IPS DF 6.9 (cell line): ENCODE measurements around the gene MYH7.

Experiments
- DNase-seq: peaks from one replicate; pipeline ENCODE4 v3.0.0-alpha.2; 2013; ENCODE audit warnings: low read depth, low spot score
- H3K27ac ChIP-seq: one replicate; pipeline ENCODE4 v1.5.1; 2013; ENCODE audit warnings: low read length, control low read depth
- H3K27me3 ChIP-seq: 2 replicates; pipeline ENCODE4 v1.6.1; 2013; ENCODE audit warnings: mild to moderate bottlenecking, low read length; ENCODE audit not compliant: control insufficient read depth, insufficient read depth
- H3K36me3 ChIP-seq: 2 replicates; pipeline ENCODE4 v1.6.1; 2013; ENCODE audit warnings: low read length; ENCODE audit not compliant: control insufficient read depth, insufficient read depth
- H3K4me1 ChIP-seq: 2 replicates; pipeline ENCODE4 v1.6.1; 2013; ENCODE audit warnings: low read length; ENCODE audit not compliant: control insufficient read depth, insufficient read depth
- H3K4me3 ChIP-seq: 2 replicates; pipeline ENCODE4 v1.5.1; 2013; ENCODE audit warnings: mild to moderate bottlenecking, low read length
- H3K9me3 ChIP-seq: 2 replicates; pipeline ENCODE4 v1.6.1; 2013; ENCODE audit warnings: low read length, inconsistent platforms; ENCODE audit not compliant: control insufficient read depth, insufficient read depth
- WGBS: extraction: QIAGEN DNeasy Blood & Tissue Kit; methylation state at CpG from one replicate; pipeline ENCODE4 v1.1.7; 2013; ENCODE audit warnings: mixed read lengths, missing lambda C conversion rate; ENCODE audit not compliant: insufficient read length, insufficient coverage; 5-methylcytosine and 5-hydroxymethylcytosine counted together

The MYH7 gene

GRCh38 chr14:23438101-23438971 is 2.9 kb upstream of the MYH7 start:
- Histone ChIP-seq H3K27ac (no peak overlapping the region), H3K9me3 (no peaks in the 10 kb centered on the region), H3K4me3 (no peak overlapping the region), H3K27me3 (no peaks in the 10 kb centered on the region), H3K36me3 (no peaks in the 10 kb centered on the region), H3K4me1 (peaks cover 5% of the 10 kb centered on the region; the same call in 1 of the 2 replicates)
- WGBS, result no CpG with 5 or more reads among the region's 15 CpGs
- DNase-seq, result no peak

GRCh38 chr14:23437133-23438100 is 2.0 kb upstream of the MYH7 start:
- Histone ChIP-seq H3K9me3 (no peaks in the 10 kb centered on the region), H3K27me3 (no peaks in the 10 kb centered on the region), H3K4me1 (peaks cover 2% of the 10 kb centered on the region; the same call in 1 of the 2 replicates), H3K4me3 (no peak overlapping the region), H3K36me3 (no peaks in the 10 kb centered on the region), H3K27ac (no peak overlapping the region)
- no CpG with 5 or more reads among the region's 8 CpGs for WGBS
- no peak for DNase-seq

GRCh38 chr14:23436327-23437132 is 1.1 kb upstream of the MYH7 start:
- peaks cover 2% of the 10 kb centered on the region; the same call in 1 of the 2 replicates for H3K4me1 ChIP-seq
- H3K27me3 ChIP-seq, result no peaks in the 10 kb centered on the region
- no peaks in the 10 kb centered on the region for H3K36me3 ChIP-seq
- no peaks in the 10 kb centered on the region for H3K9me3 ChIP-seq
- no CpG with 5 or more reads among the region's 15 CpGs for WGBS
- H3K27ac ChIP-seq, result no peak overlapping the region
- no peak overlapping the region for H3K4me3 ChIP-seq
- no peak for DNase-seq

GRCh38 chr14:23434488-23435222 is 805 bp downstream of the MYH7 start:
- H3K36me3 ChIP-seq, result no peaks in the 10 kb centered on the region
- no peaks in the 10 kb centered on the region for H3K27me3 ChIP-seq
- H3K9me3 ChIP-seq, result no peaks in the 10 kb centered on the region
- H3K4me3 ChIP-seq, result no peak overlapping the region
- H3K27ac ChIP-seq, result no peak overlapping the region
- DNase-seq, result no peak
- WGBS, result no CpG with 5 or more reads among the region's 8 CpGs
- H3K4me1 ChIP-seq, result peaks cover 2% of the 10 kb centered on the region; the same call in 1 of the 2 replicates

GRCh38 chr14:23433457-23433856 is 2.0 kb downstream of the MYH7 start:
- Histone ChIP-seq H3K4me3 (no peak overlapping the region), H3K27ac (no peak overlapping the region), H3K36me3 (no peaks in the 10 kb centered on the region), H3K4me1 (peaks cover 2% of the 10 kb centered on the region; the same call in 1 of the 2 replicates), H3K9me3 (no peaks in the 10 kb centered on the region), H3K27me3 (no peaks in the 10 kb centered on the region)
- no CpG with 5 or more reads among the region's 10 CpGs for WGBS
- no peak for DNase-seq

- Histone ChIP-seq H3K36me3 (no peaks in the 10 kb centered on the region), H3K27ac (no peak overlapping the region), H3K9me3 (no peaks in the 10 kb centered on the region), H3K4me1 (no peaks in the 10 kb centered on the region), H3K4me3 (no peak overlapping the region), H3K27me3 (no peaks in the 10 kb centered on the region)
- no peak for DNase-seq
- WGBS, result no CpG with 5 or more reads among the region's 10 CpGs
Observed at GRCh38 chr14:23432946-23433345, 2.5 kb downstream of the MYH7 start.

- H3K27me3 ChIP-seq, result no peaks in the 10 kb centered on the region
- H3K4me3 ChIP-seq, result no peak overlapping the region
- WGBS, result 100% methylated on average over 3 of the region's 17 CpGs
- no peaks in the 10 kb centered on the region for H3K4me1 ChIP-seq
- no peak for DNase-seq
- no peaks in the 10 kb centered on the region for H3K36me3 ChIP-seq
- no peaks in the 10 kb centered on the region for H3K9me3 ChIP-seq
- no peak overlapping the region for H3K27ac ChIP-seq
Observed at GRCh38 chr14:23432102-23432925, 3.1 kb downstream of the MYH7 start.

GRCh38 chr14:23431486-23431885 is 4.0 kb downstream of the MYH7 start:
- H3K27me3 ChIP-seq, result no peaks in the 10 kb centered on the region
- DNase-seq, result no peak
- no peaks in the 10 kb centered on the region for H3K9me3 ChIP-seq
- WGBS, result no CpG with 5 or more reads among the region's 10 CpGs
- H3K27ac ChIP-seq, result no peak overlapping the region
- no peaks in the 10 kb centered on the region for H3K36me3 ChIP-seq
- H3K4me3 ChIP-seq, result no peak overlapping the region
- H3K4me1 ChIP-seq, result no peaks in the 10 kb centered on the region

- Histone ChIP-seq H3K4me3 (no peak overlapping the region), H3K9me3 (no peaks in the 10 kb centered on the region), H3K27me3 (no peaks in the 10 kb centered on the region), H3K27ac (no peak overlapping the region), H3K36me3 (no peaks in the 10 kb centered on the region), H3K4me1 (no peaks in the 10 kb centered on the region)
- WGBS, result no CpG with 5 or more reads among the region's 2 CpGs
- DNase-seq, result no peak
Observed at GRCh38 chr14:23430723-23431085, 4.8 kb downstream of the MYH7 start.
